H4 (cell line): ENCODE measurements around the gene DLGAP4. TPM values are rescaled to one million over a fixed set of nuclear protein-coding genes. Genes with fewer than 3 reads are reported as not detected.

Experiments
- DNase-seq: peaks from one replicate; pipeline ENCODE4 v3.0.0-alpha.2; 2015; ENCODE audit warnings: low spot score
- total RNA-seq: library from RNA; depleted of rRNA; stranded (reverse); fragments of >200 nt; shearing (Covaris generic); gene quantifications from 2 replicates; pipeline ENCODE4 v1.2.3, GENCODE V29; 2014

The DLGAP4 gene
- total RNA-seq, 1 experiment from 2014 or later: 10.2 TPM

GRCh38 chr20:36454698-36455427, 148.7 kb downstream of the DLGAP4 start:
- DNase-seq: no peak

- DNase-seq: no peak
These were observed 150.0 kb downstream of the DLGAP4 start for GRCh38 chr20:36455972-36456625.

- peak; percentile 73 for DNase-seq
These were observed 154.8 kb downstream of the DLGAP4 start for GRCh38 chr20:36460648-36461599.

GRCh38 chr20:36461600-36462439, 155.7 kb downstream of the DLGAP4 start:
- DNase-seq: peak; percentile 40

GRCh38 chr20:36462440-36463211, 156.5 kb downstream of the DLGAP4 start:
- peak; percentile 31 for DNase-seq

GRCh38 chr20:36463212-36464061, 157.3 kb downstream of the DLGAP4 start:
- DNase-seq: no peak

GRCh38 chr20:36465109-36466080, 159.3 kb downstream of the DLGAP4 start:
- peak; percentile 74 for DNase-seq

GRCh38 chr20:36466089-36466488, 159.9 kb downstream of the DLGAP4 start:
- no peak for DNase-seq

GRCh38 chr20:36467076-36467999, 161.2 kb downstream of the DLGAP4 start:
- no peak for DNase-seq

GRCh38 chr20:36468149-36469000, 162.2 kb downstream of the DLGAP4 start:
- DNase-seq: no peak

- DNase-seq: no peak
These were observed 163.8 kb downstream of the DLGAP4 start for GRCh38 chr20:36469973-36470372.

GRCh38 chr20:36471885-36472636, 165.9 kb downstream of the DLGAP4 start:
- no peak for DNase-seq

- no peak for DNase-seq
These were observed 166.5 kb downstream of the DLGAP4 start for GRCh38 chr20:36472637-36473090.

GRCh38 chr20:36473164-36473563, 167.0 kb downstream of the DLGAP4 start:
- DNase-seq: no peak

- no peak for DNase-seq
These were observed 168.4 kb downstream of the DLGAP4 start for GRCh38 chr20:36474563-36474962.
